NCI-H1105 (cell line): Measurements from ENCODE around the gene AMN1.

Experiments used
- DNase-seq: peaks from one replicate; lab custom pipeline; 2025; lab: John Stamatoyannopoulos, UW

AMN1 gene

GRCh38 chr12:31631023-31631724 is 97.6 kb downstream of the AMN1 start:
- no peak for DNase-seq

- no peak for DNase-seq
These were observed 98.8 kb downstream of the AMN1 start for GRCh38 chr12:31629756-31630732.

GRCh38 chr12:31627456-31628054 is 101.3 kb downstream of the AMN1 start:
- no peak for DNase-seq

GRCh38 chr12:31626270-31626995 is 102.4 kb downstream of the AMN1 start:
- DNase-seq, result no peak

- no peak for DNase-seq
These were observed 106.8 kb downstream of the AMN1 start for GRCh38 chr12:31622038-31622437.
